ENCODE measurements around the gene ADIG. TPM values are rescaled to one million over a fixed set of nuclear protein-coding genes. Genes with fewer than 3 reads are reported as not detected.

The ADIG gene
- total and polyA plus RNA-seq, 2 of the 13 experiments (the other 11 are each of a cell fraction or from before 2014, with no cell fraction given): 0.15 TPM; not detected in 1

DNA sequence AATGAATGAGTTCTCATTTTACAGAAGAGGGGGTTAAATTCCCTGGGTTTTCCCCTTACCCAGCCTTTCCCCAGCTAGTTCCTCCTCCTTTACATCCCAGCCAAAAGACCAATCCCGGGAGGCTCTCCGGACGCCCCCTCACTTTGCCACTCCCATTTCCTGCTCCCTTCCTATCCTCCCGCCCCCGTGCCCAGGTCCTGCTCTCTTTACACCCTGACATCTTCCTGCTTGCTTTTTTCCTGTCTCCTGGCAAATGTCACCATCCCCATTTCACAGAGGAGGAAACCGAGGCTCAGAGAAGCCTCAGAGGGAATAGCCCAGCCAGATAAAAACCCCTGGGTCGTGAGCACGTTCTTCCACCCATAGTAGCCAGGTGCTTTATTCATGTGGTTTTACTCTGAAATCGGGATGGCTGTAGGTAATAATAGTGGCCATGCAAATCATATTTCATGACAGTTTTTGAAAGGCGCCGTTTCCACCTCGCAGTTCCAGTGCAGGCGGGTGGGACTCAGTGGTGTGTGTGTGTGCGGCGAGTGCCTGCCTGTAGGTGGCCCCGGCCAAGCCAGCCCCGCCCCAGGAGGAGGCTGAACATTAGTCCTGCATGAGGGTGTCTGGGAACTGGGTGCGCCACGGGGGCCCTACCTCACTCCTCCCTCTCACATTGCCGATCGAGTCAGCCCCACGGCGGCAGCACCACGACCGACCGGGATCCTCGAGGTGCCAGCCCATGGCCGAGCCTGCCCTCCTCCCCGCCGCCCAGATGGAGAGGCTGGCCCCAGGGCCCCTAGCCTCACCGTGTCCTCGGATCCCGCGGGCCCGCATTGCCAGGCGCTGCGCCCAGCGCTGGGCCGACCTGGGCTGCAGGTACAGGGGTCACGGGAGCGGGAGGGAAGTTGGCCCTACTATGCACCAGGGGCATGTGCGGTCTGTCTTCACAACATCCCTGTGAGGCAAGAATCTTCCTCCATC is 20.5 kb downstream of the ADIG start, which contains the start of gene ARHGAP40 (continued):
- TF ChIP-seq, protein P1, sequence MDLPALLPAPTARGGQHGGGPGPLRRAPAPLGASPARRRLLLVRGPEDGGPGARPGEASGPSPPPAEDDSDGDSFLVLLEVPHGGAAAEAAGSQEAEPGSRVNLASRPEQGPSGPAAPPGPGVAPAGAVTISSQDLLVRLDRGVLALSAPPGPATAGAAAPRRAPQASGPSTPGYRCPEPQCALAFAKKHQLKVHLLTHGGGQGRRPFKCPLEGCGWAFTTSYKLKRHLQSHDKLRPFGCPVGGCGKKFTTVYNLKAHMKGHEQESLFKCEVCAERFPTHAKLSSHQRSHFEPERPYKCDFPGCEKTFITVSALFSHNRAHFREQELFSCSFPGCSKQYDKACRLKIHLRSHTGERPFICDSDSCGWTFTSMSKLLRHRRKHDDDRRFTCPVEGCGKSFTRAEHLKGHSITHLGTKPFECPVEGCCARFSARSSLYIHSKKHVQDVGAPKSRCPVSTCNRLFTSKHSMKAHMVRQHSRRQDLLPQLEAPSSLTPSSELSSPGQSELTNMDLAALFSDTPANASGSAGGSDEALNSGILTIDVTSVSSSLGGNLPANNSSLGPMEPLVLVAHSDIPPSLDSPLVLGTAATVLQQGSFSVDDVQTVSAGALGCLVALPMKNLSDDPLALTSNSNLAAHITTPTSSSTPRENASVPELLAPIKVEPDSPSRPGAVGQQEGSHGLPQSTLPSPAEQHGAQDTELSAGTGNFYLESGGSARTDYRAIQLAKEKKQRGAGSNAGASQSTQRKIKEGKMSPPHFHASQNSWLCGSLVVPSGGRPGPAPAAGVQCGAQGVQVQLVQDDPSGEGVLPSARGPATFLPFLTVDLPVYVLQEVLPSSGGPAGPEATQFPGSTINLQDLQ (CRISPR knock-in tag; IDR thresholded peaks at IDR 0.05): no peak
- TF ChIP-seq ZNF598 (CRISPR knock-in tag; IDR thresholded peaks at IDR 0.05; ENCODE audit: borderline replicate concordance): peak; percentile 45; the same call in 1 of the 2 replicates
- TF ChIP-seq POLR2A (IDR thresholded peaks at IDR 0.05; ENCODE audit: insufficient read depth in 1 of 2, low read depth in 2 of 2, low read length in 2 of 2): no peak
- TF ChIP-seq ATF6 (CRISPR knock-in tag; conservative IDR thresholded peaks at IDR 0.05): no peak
- TF ChIP-seq ZKSCAN1 (IDR thresholded peaks at IDR 0.05; ENCODE audit: low read length): peak; percentile 83
- TF ChIP-seq ZNF629 (CRISPR knock-in tag; conservative IDR thresholded peaks at IDR 0.05): peak; percentile 91
- TF ChIP-seq ZKSCAN8 (CRISPR knock-in tag; IDR thresholded peaks at IDR 0.05; ENCODE audit: borderline replicate concordance): no peak; the same call in 1 of the 2 replicates
- no peak for TF ChIP-seq NCOR1 (IDR thresholded peaks at IDR 0.05; ENCODE audit: borderline replicate concordance, low read length)
- no peak for TF ChIP-seq DDIT3 (CRISPR knock-in tag; IDR thresholded peaks at IDR 0.05)
- no peak for TF ChIP-seq SP1 (IDR thresholded peaks at IDR 0.05)
- peak; percentile 35; the same call in 1 of the 2 replicates for TF ChIP-seq SP1 (CRISPR knock-in tag; IDR thresholded peaks at IDR 0.05)
- TF ChIP-seq CCDC6 (CRISPR knock-in tag; IDR thresholded peaks at IDR 0.05): 0 out of 2 replicates have a peak, but pooled peaks have one; percentile 47
- no peak for TF ChIP-seq TFE3 (CRISPR knock-in tag; IDR thresholded peaks at IDR 0.05)
- no peak for TF ChIP-seq PHF20 (CRISPR knock-in tag; IDR thresholded peaks at IDR 0.05)
- TF ChIP-seq MTF2 (CRISPR knock-in tag; IDR thresholded peaks at IDR 0.05; ENCODE audit: borderline replicate concordance): peak; percentile 60; the same call in 1 of the 2 replicates
- TF ChIP-seq SATB2 (CRISPR knock-in tag; IDR thresholded peaks at IDR 0.05): no peak
- TF ChIP-seq ZNF83 (CRISPR knock-in tag; IDR thresholded peaks at IDR 0.05; ENCODE audit: borderline replicate concordance): 0 out of 2 replicates have a peak, but pooled peaks have one; percentile 70
- no peak for TF ChIP-seq ZNF235 (CRISPR knock-in tag; IDR thresholded peaks at IDR 0.05; ENCODE audit: borderline replicate concordance)
- no peak for TF ChIP-seq ZNF570 (CRISPR knock-in tag; IDR thresholded peaks at IDR 0.05; ENCODE audit: borderline replicate concordance)
- peak; percentile 92 for TF ChIP-seq XRCC5 (optimal IDR thresholded peaks at IDR 0.05; ENCODE audit: low read length)
- TF ChIP-seq ZSCAN9 (CRISPR knock-in tag; IDR thresholded peaks at IDR 0.05; ENCODE audit: borderline replicate concordance): no peak

All from HepG2 (cell line).